Neural progenitor cell (in vitro differentiated cells): ENCODE measurements around the gene MPO. TPM values are rescaled to one million over a fixed set of nuclear protein-coding genes. Genes with fewer than 3 reads are reported as not detected.

Source experiments
- DNase-seq: peaks from one replicate; pipeline ENCODE4 v3.0.0-alpha.2; 2016; ENCODE audit warnings: low spot score
- H2AFZ ChIP-seq: fragments of 200-600 bp; sonication (generic); replicated peaks from 2 replicates; pipeline ENCODE4 v1.6.1; 2016; ENCODE audit warnings: antibody characterized with exemption
- H3F3A ChIP-seq: fragments of 200-600 bp; sonication (generic); 2 replicates; pipeline ENCODE4 v1.6.1; 2016; ENCODE audit warnings: antibody characterized with exemption, low read depth
- H3K27ac ChIP-seq: fragments of 200-600 bp; sonication (generic); 2 replicates; pipeline ENCODE4 v1.5.1; 2016; ENCODE audit warnings: mild to moderate bottlenecking
- H3K27me3 ChIP-seq: fragments of 200-600 bp; sonication (generic); 2 replicates; pipeline ENCODE4 v1.6.1; 2016; ENCODE audit warnings: mild to moderate bottlenecking, moderate library complexity
- H3K36me3 ChIP-seq: fragments of 200-600 bp; sonication (generic); 2 replicates; pipeline ENCODE4 v1.5.1; 2016
- H3K4me1 ChIP-seq: fragments of 200-600 bp; sonication (generic); 2 replicates; pipeline ENCODE4 v1.6.1; 2016; ENCODE audit warnings: mixed run types
- H3K4me2 ChIP-seq: fragments of 200-600 bp; sonication (generic); 2 replicates; pipeline ENCODE4 v1.6.1; 2016
- H3K4me3 ChIP-seq: fragments of 200-600 bp; sonication (generic); 2 replicates; pipeline ENCODE4 v1.5.1; 2016
- H3K79me2 ChIP-seq: fragments of 200-600 bp; sonication (generic); 2 replicates; pipeline ENCODE4 v1.6.1; 2016; ENCODE audit warnings: low read depth
- H3K9ac ChIP-seq: fragments of 200-600 bp; sonication (generic); 2 replicates; pipeline ENCODE4 v1.6.1; 2016
- H3K9me3 ChIP-seq: fragments of 200-600 bp; sonication (generic); 2 replicates; pipeline ENCODE4 v1.5.1; 2016; ENCODE audit warnings: low read depth
- H4K20me1 ChIP-seq: fragments of 200-600 bp; sonication (generic); 2 replicates; pipeline ENCODE4 v1.6.1; 2016; ENCODE audit warnings: low read depth
- H3K27ac Mint-ChIP-seq: 3 replicates; pipeline ENCODE4 v1.8.0; 2021; ENCODE audit warnings: mixed read lengths
- H3K27me3 Mint-ChIP-seq: 2 replicates; pipeline ENCODE4 v1.8.0; 2022; ENCODE audit warnings: low read depth, mild to moderate bottlenecking, inconsistent platforms, moderate library complexity, mixed read lengths; ENCODE audit not compliant: insufficient read depth
- H3K36me3 Mint-ChIP-seq: 3 replicates; pipeline ENCODE4 v1.8.0; 2021; ENCODE audit warnings: mixed read lengths
- H3K4me1 Mint-ChIP-seq: 3 replicates; pipeline ENCODE4 v1.8.0; 2021; ENCODE audit warnings: mixed read lengths
- H3K4me3 Mint-ChIP-seq: 3 replicates; pipeline ENCODE4 v1.8.0; 2021; ENCODE audit warnings: mild to moderate bottlenecking, moderate library complexity, mixed read lengths
- H3K9me3 Mint-ChIP-seq: 3 replicates; pipeline ENCODE4 v1.8.0; 2020; ENCODE audit warnings: mixed read lengths
- EZH2 ChIP-seq: fragments of 200-600 bp; sonication (generic); IDR thresholded peaks from 2 replicates; pipeline ENCODE4 v1.6.1; 2017; ENCODE audit warnings: antibody characterized with exemption, mild to moderate bottlenecking, moderate library complexity
- EZH2phosphoT487 ChIP-seq: fragments of 200-600 bp; sonication (generic); IDR thresholded peaks from 2 replicates; pipeline ENCODE4 v1.6.1; 2017; ENCODE audit warnings: antibody characterized with exemption
- total RNA-seq: library from RNA; depleted of rRNA; stranded (reverse); fragments of >200 nt; gene quantifications from 2 replicates; pipeline ENCODE4 v1.2.3, GENCODE V29; 2015; ENCODE audit warnings: low replicate concordance
- TF ChIP-seq, protein P1 (sequence below): fragments of 200-600 bp; sonication (generic); IDR thresholded peaks from 2 replicates; pipeline ENCODE4 v1.5.1; 2017; ENCODE audit warnings: antibody characterized with exemption, mild to moderate bottlenecking

Gene MPO
- total RNA-seq, 1 donor from 2014 or later: not detected

DNA sequence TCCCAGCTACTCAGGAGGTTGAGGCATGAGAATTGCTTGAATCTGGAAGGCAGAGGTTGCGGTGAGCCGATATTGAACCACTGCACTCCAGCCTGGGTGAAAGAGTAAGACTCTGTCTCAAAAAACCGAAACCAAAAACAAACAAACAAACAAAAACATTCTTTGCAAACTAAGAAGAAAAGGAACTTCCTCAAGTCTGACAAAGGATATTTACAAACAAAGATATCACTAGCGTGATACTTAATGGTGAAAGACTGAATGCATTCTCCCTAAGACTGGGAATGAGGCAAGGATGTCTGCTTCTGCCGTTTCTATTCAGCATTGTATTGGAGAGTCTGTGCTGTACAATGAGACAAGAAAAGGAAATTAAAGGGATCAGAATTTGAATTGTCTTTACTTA, 10.5 kb upstream of the MPO start:
- peaks cover 10% of the 10 kb centered on the region for H3K27me3 ChIP-seq
- no peaks in the 10 kb centered on the region for H3K27me3 Mint-ChIP-seq
- no peak for DNase-seq

DNA sequence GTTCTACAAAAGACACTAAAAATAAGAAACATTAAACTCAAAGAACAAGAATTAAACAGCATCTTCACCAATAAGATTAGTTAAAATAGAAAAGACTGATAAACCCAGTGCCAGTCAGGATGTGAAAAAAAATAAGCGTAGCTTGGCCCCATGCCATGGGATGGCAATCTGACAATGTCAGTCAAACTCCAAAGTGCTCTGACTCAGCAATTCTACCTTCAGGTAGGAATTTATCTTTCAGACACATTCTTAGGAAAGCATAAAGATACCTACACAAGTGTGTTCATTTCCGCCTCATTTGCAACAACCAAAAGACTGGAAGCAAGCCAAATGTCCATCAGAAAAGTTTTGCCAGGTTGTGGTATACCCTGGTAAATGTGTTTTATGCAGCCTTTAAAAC, 9.1 kb upstream of the MPO start:
- H3K9me3 Mint-ChIP-seq: peaks cover 4% of the 10 kb centered on the region
- DNase-seq: no peak
- no peaks in the 10 kb centered on the region for H3K36me3 Mint-ChIP-seq
- H4K20me1 ChIP-seq: no peaks in the 10 kb centered on the region
- H3K4me1 Mint-ChIP-seq: peaks cover under 1% of the 10 kb centered on the region
- no peaks in the 10 kb centered on the region for H3F3A ChIP-seq
- H3K79me2 ChIP-seq: no peaks in the 10 kb centered on the region
- H3K27me3 Mint-ChIP-seq: no peaks in the 10 kb centered on the region
- H2AFZ ChIP-seq: no peak overlapping the region
- no peak overlapping the region for H3K4me2 ChIP-seq
- peaks cover 4% of the 10 kb centered on the region for H3K4me1 ChIP-seq
- no peak overlapping the region for H3K27ac ChIP-seq
- no peak overlapping the region for H3K9ac ChIP-seq
- no peaks in the 10 kb centered on the region for H3K9me3 ChIP-seq
- peaks cover 10% of the 10 kb centered on the region for H3K27me3 ChIP-seq
- H3K4me3 ChIP-seq: no peak overlapping the region
- TF ChIP-seq EZH2phosphoT487 (no peak), EZH2 (no peak)
- TF ChIP-seq, protein P1, sequence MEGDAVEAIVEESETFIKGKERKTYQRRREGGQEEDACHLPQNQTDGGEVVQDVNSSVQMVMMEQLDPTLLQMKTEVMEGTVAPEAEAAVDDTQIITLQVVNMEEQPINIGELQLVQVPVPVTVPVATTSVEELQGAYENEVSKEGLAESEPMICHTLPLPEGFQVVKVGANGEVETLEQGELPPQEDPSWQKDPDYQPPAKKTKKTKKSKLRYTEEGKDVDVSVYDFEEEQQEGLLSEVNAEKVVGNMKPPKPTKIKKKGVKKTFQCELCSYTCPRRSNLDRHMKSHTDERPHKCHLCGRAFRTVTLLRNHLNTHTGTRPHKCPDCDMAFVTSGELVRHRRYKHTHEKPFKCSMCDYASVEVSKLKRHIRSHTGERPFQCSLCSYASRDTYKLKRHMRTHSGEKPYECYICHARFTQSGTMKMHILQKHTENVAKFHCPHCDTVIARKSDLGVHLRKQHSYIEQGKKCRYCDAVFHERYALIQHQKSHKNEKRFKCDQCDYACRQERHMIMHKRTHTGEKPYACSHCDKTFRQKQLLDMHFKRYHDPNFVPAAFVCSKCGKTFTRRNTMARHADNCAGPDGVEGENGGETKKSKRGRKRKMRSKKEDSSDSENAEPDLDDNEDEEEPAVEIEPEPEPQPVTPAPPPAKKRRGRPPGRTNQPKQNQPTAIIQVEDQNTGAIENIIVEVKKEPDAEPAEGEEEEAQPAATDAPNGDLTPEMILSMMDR: no peak
- H3K27ac Mint-ChIP-seq: no peak overlapping the region
- no peak overlapping the region for H3K4me3 Mint-ChIP-seq
- no peaks in the 10 kb centered on the region for H3K36me3 ChIP-seq

More for the DNA sequence above, 10.5 kb upstream of the MPO start:
- Mint-ChIP-seq H3K4me1 (no peaks in the 10 kb centered on the region), H3K36me3 (no peaks in the 10 kb centered on the region), H3K27ac (no peak overlapping the region), H3K9me3 (peaks cover 4% of the 10 kb centered on the region), H3K4me3 (no peak overlapping the region)
- no peaks in the 10 kb centered on the region for H3K36me3 ChIP-seq
- no peaks in the 10 kb centered on the region for H3K4me1 ChIP-seq
- no peak overlapping the region for H3K4me2 ChIP-seq
- no peak overlapping the region for H2AFZ ChIP-seq
- H3K79me2 ChIP-seq: no peaks in the 10 kb centered on the region
- TF ChIP-seq EZH2 (no peak), EZH2phosphoT487 (no peak)
- TF ChIP-seq, protein P1: no peak
- no peak overlapping the region for H3K27ac ChIP-seq
- no peaks in the 10 kb centered on the region for H3F3A ChIP-seq
- H3K9ac ChIP-seq: no peak overlapping the region
- H4K20me1 ChIP-seq: no peaks in the 10 kb centered on the region
- H3K9me3 ChIP-seq: no peaks in the 10 kb centered on the region
- H3K4me3 ChIP-seq: no peak overlapping the region

DNA sequence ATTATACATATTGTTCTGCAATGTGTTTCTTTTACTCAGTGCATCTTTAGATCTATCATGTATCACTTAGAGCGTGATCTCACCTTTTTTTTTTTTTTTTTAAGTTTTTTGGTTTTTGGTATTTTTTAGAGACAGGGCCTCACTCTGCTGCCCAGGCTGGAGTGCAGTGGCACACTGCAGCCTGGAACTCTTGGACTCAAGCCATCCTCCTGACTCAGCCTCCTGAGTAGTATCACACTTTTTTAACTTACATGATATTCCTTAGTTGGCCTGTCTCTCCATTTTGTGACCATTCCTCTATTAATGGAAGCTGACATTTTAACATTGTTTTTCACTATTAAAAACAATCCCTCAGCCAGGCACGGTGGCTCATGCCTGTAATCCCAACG, 4.7 kb upstream of the MPO start:
- H3K9me3 Mint-ChIP-seq: no peaks in the 10 kb centered on the region
- no peak overlapping the region for H3K4me3 Mint-ChIP-seq
- H3K27me3 Mint-ChIP-seq: no peaks in the 10 kb centered on the region
- TF ChIP-seq EZH2 (no peak), EZH2phosphoT487 (no peak)
- TF ChIP-seq, protein P1: no peak
- Histone ChIP-seq H4K20me1 (no peaks in the 10 kb centered on the region), H3K4me1 (peaks cover 13% of the 10 kb centered on the region), H3K27ac (no peak overlapping the region), H3K9ac (no peak overlapping the region), H2AFZ (peak overlapping the region; percentile 87), H3F3A (no peaks in the 10 kb centered on the region), H3K4me3 (no peak overlapping the region), H3K4me2 (no peak overlapping the region), H3K9me3 (no peaks in the 10 kb centered on the region), H3K36me3 (no peaks in the 10 kb centered on the region), H3K79me2 (no peaks in the 10 kb centered on the region), H3K27me3 (no peaks in the 10 kb centered on the region)
- peaks cover 9% of the 10 kb centered on the region for H3K4me1 Mint-ChIP-seq
- no peaks in the 10 kb centered on the region for H3K36me3 Mint-ChIP-seq
- H3K27ac Mint-ChIP-seq: no peak overlapping the region
- no peak for DNase-seq
